Tibial nerve (tissue), 4 donors: Measurements from ENCODE around the gene NCSTN. TPM values are rescaled to one million over a fixed set of nuclear protein-coding genes. Genes with fewer than 3 reads are reported as not detected.

Experiments used
- DNase-seq, 2 donors: peaks; one replicate each; pipeline ENCODE4 v3.0.0-alpha.2; 2019; ENCODE audit warnings: low spot score in 2 of 2
- H3K27ac ChIP-seq, 4 donors: fragments of 200-600 bp; sonication (generic) in 3 of 4; one replicate each; pipeline ENCODE4 v1.5.1; 2017 to 2019; ENCODE audit warnings: mild to moderate bottlenecking in 1 of 4
- H3K27me3 ChIP-seq, 2 donors: fragments of 200-600 bp; sonication (generic) in 1 of 2; one replicate each; pipeline versions ENCODE4 v1.5.1 to v1.6.0; 2017 to 2019
- H3K36me3 ChIP-seq, 3 donors: fragments of 200-600 bp; sonication (generic); one replicate each; pipeline ENCODE4 v1.5.1; 2018 to 2019
- H3K4me1 ChIP-seq, 4 donors: fragments of 200-600 bp; sonication (generic) in 3 of 4; one replicate each; pipeline ENCODE4 v1.5.1; 2017 to 2019
- H3K4me3 ChIP-seq, 4 donors: fragments of 200-600 bp; sonication (generic) in 3 of 4; one replicate each; pipeline ENCODE4 v1.5.1; 2017 to 2019; ENCODE audit warnings: mild to moderate bottlenecking in 1 of 4, moderate library complexity in 1 of 4
- H3K9me3 ChIP-seq, 4 donors: fragments of 200-600 bp; sonication (generic) in 3 of 4; one replicate each; pipeline ENCODE4 v1.5.1; 2017 to 2019
- CTCF ChIP-seq, 5 experiments: fragments of 200-600 bp in 3 of 5; fragments of 450-650 bp in 2 of 5; sonication (generic) in 3 of 5; IDR thresholded peaks; one replicate each; pipeline ENCODE4 v1.5.1; 2016 to 2019; ENCODE audit warnings: antibody characterized with exemption in 5 of 5, mild to moderate bottlenecking in 3 of 5, moderate library complexity in 2 of 5
- EP300 ChIP-seq, 2 donors: sonication (generic); formaldehyde crosslinking; IDR thresholded peaks; one replicate each; pipeline ENCODE4 v1.6.1; 2017; ENCODE audit warnings: antibody characterized with exemption in 2 of 2, mild to moderate bottlenecking in 1 of 2
- POLR2A ChIP-seq, 2 donors: fragments of 450-650 bp; IDR thresholded peaks; one replicate each; pipeline ENCODE4 v1.6.1; 2017; ENCODE audit warnings: antibody characterized with exemption in 2 of 2, mild to moderate bottlenecking in 2 of 2, moderate library complexity in 2 of 2
- WGBS, 2 donors: methylation state at CpG; one replicate each; pipeline ENCODE4 v1.1.5; 2018; 5-methylcytosine and 5-hydroxymethylcytosine counted together
- total RNA-seq, 4 donors: library from RNA; depleted of rRNA; stranded (reverse); fragments of >200 nt; gene quantifications; one replicate each; pipeline ENCODE4 v1.1.0, GENCODE V29; 2016

Gene NCSTN
- 10 to 100 TPM; 60.6 to 85.5 (median 73.0) TPM for total RNA-seq

DNA sequence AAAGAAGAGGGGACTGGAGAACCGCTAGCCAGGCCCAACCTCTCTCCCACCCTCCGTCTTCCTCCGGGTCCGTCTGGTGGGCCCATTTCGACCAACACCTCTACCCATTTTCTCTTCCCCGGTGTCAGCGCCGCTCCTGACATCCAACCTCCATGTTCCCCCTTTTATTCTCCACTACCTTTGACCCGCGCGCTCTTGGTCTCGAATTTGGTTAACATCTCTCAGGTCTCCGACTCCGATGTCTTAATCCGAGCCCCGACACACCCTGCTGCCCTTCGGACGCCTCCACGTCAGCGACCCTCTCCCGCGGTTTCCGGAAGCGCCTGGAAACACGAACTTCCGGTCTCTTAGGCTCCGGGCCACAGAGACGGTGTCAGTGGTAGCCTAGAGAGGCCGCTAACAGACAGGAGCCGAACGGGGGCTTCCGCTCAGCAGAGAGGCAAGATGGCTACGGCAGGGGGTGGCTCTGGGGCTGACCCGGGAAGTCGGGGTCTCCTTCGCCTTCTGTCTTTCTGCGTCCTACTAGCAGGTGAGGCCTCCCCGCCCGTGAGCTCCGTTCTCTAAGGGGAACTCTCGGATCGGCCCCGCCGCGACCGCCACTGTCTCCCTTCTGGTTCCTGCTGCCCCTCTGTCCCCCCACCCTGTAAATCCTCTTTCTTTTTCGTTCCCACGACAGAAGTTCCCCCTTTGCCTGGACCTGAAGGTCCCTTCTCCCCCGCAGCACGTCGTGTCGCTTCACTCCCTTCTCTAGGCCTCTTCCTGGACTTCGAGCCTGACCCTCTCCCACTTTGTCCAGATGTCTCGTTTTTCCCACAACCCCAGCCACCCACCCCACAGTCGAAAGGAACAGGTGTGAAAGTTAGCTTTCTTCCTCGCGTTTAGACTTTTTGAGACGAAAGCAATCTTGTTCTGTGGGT lies at the start of gene NCSTN, which contains the start of gene COPA:
TSS of gene NCSTN (plus strand) at position 431 of the 917 bp plus-strand sequence. CDS start at position 445, 14 bp downstream.
TSS of gene COPA (minus strand) at position 298 of the 917 bp plus-strand sequence. CDS start at position 218, 80 bp downstream.
- 0 to 1% methylated on average over 58 of the region's 58 CpGs for WGBS, 2 donors
- H3K27ac ChIP-seq = peak within 1 kb of the TSS; percentile 92 to 95 (median 94)
- peaks cover 0 to 48% (median 5%) of the 10 kb centered on the region in 3 donors for H3K36me3 ChIP-seq
- H3K4me1 ChIP-seq = peaks cover 0 to 72% (median 27%) of the 10 kb centered on the region in 4 donors
- TF ChIP-seq CTCF (IDR thresholded peaks at IDR 0.05) (peak; percentile 7 to 24 (median 19)), POLR2A (IDR thresholded peaks at IDR 0.05) (peak; percentile 69 to 88), EP300 (IDR thresholded peaks at IDR 0.05) (peak; percentile 60 to 96)
- H3K4me3 ChIP-seq = peak within 1 kb of the TSS; percentile 67 to 94 (median 88)
- peak; percentile 83 to 89 for DNase-seq
- H3K27me3 ChIP-seq = no peaks in the 10 kb centered on the region
- no peaks in the 10 kb centered on the region for H3K9me3 ChIP-seq

GRCh38 chr1:160296036-160296435 lies 47.1 kb upstream of the NCSTN start:
- DNase-seq = no peak
- Histone ChIP-seq H3K27me3 (no peaks in the 10 kb centered on the region), H3K36me3 (peaks cover 0 to 99% (median 67%) of the 10 kb centered on the region in 3 donors), H3K4me1 (no peaks in the 10 kb centered on the region), H3K27ac (no peak overlapping the region), H3K9me3 (no peaks in the 10 kb centered on the region), H3K4me3 (no peak overlapping the region)
- no peak for TF ChIP-seq CTCF (IDR thresholded peaks at IDR 0.05)
- 82 to 87% methylated on average over 1 of the region's 1 CpG for WGBS, 2 donors

- no peak overlapping the region for H3K27ac ChIP-seq
- no peaks in the 10 kb centered on the region for H3K9me3 ChIP-seq
- peaks cover 0 to 96% (median 51%) of the 10 kb centered on the region in 3 donors for H3K36me3 ChIP-seq
- no peak overlapping the region for H3K4me3 ChIP-seq
- no peaks in the 10 kb centered on the region for H3K4me1 ChIP-seq
- TF ChIP-seq CTCF (IDR thresholded peaks at IDR 0.05) = no peak
- WGBS, 2 donors = 82 to 85% methylated on average over 7 of the region's 7 CpGs
- no peaks in the 10 kb centered on the region for H3K27me3 ChIP-seq
- DNase-seq = no peak
Observed at GRCh38 chr1:160300173-160300572, 43.0 kb upstream of the NCSTN start.

DNA sequence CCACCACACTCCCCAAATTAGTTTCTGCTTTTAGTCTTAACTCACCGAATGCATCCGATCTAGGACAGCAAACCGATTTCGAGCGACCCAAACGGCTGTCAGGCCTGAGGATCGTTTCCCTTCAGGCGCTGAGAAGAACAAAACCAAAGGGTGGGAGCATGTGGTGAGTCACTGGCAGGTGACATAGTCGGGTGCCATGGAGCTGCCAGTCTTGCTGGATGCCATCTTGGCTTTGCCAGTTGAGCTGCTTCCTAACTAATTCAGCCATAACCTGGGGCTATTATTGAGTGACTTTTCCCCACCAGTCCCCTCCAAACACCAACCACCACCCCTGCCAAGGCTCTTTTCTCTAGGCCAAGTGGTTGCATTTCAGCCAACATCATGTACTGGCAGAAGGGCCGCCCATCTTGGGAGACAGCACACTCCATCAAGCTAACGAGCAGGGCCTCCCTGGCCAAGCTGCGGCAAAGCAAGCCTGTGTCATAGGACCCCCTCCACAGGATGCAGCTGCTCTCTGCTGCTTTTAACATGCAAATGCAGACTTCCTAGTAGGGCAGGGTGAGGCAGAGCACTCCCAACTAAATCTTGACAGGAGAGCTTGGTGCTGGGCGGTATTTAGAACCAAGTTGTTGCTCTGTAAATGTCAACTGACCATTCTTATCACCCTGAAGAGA lies 35.9 kb upstream of the NCSTN start:
- peaks cover 11 to 100% (median 52%) of the 10 kb centered on the region in 3 donors for H3K36me3 ChIP-seq
- WGBS, 2 donors = 85 to 87% methylated on average over 13 of the region's 13 CpGs
- no peaks in the 10 kb centered on the region for H3K27me3 ChIP-seq
- no peak for DNase-seq
- no peaks in the 10 kb centered on the region for H3K4me1 ChIP-seq
- H3K27ac ChIP-seq = no peak overlapping the region
- TF ChIP-seq EP300 (IDR thresholded peaks at IDR 0.05) (no peak), POLR2A (IDR thresholded peaks at IDR 0.05) (no peak), CTCF (IDR thresholded peaks at IDR 0.05) (no peak)
- H3K9me3 ChIP-seq = no peaks in the 10 kb centered on the region
- H3K4me3 ChIP-seq = no peak overlapping the region
